HEK293T (cell line): ENCODE results near the gene PCSK5.

Experiments used
- ARNT ChIP-seq: fragments of 450-650 bp; IDR thresholded peaks from 2 replicates; pipeline ENCODE4 v1.6.1; 2017; ENCODE audit warnings: mild to moderate bottlenecking
- ELF4 ChIP-seq: fragments of 450-650 bp; IDR thresholded peaks from 2 replicates; pipeline ENCODE4 v1.6.1; 2017; ENCODE audit warnings: antibody characterized with exemption
- FOXK2 ChIP-seq: fragments of 450-650 bp; IDR thresholded peaks from 2 replicates; pipeline ENCODE4 v1.6.1; 2016; ENCODE audit warnings: mild to moderate bottlenecking
- PKNOX1 ChIP-seq: fragments of 450-650 bp; IDR thresholded peaks from 2 replicates; pipeline ENCODE4 v1.6.1; 2016
- SP1 ChIP-seq: fragments of 450-650 bp; IDR thresholded peaks from 2 replicates; pipeline ENCODE4 v1.6.1; 2017
- SUZ12 ChIP-seq: fragments of 450-650 bp; IDR thresholded peaks from 2 replicates; pipeline ENCODE4 v1.6.1; 2016; ENCODE audit warnings: mild to moderate bottlenecking
- TARDBP ChIP-seq: fragments of 450-650 bp; IDR thresholded peaks from 2 replicates; pipeline ENCODE4 v1.6.1; 2016
- ZNF384 ChIP-seq: fragments of 450-650 bp; IDR thresholded peaks from 2 replicates; pipeline ENCODE4 v1.6.1; 2016

- TF ChIP-seq PKNOX1: no peak
- no peak for TF ChIP-seq TARDBP
- no peak for TF ChIP-seq ARNT
- TF ChIP-seq ELF4: no peak
- no peak for TF ChIP-seq ZNF384
- TF ChIP-seq SP1: no peak
- no peak for TF ChIP-seq SUZ12
- TF ChIP-seq FOXK2: no peak
Measured at GRCh38 chr9:76001459-76001858, 111.0 kb downstream of the PCSK5 start.
